ENCODE measurements around the gene EIF3K. TPM values are rescaled to one million over a fixed set of nuclear protein-coding genes. Genes with fewer than 3 reads are reported as not detected.
"Not testable (repeated sequence)": the region's sequence is repeated elsewhere in the genome, so short reads cannot be mapped to it uniquely, and the experiment has no call there.

EIF3K gene
- total RNA-seq, 4 donors from 2014 or later: 267 to 660 (median 460) TPM

DNA sequence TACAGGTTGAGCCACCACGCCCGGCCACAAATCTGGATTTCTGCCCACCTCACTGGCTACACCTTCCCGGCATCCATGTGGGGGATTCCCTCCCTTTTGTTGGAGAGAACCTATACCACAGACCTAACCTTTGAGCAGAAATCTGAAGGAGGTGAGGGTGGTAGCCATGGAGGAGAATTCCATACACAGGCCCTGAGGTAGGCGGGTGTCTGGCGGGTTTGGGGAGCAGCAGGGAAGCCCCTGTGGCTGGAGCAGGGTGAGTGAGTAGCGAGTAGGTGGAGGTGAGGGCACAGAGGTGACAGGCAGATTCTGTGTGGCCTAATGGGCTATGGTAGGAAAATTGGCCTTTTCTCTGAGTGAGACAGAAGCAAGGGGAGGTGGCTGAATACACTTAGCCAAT lies 10.6 kb downstream of the EIF3K start:
- Histone ChIP-seq H3K27me3 (no peaks in the 10 kb centered on the region), H3K36me3 (peaks cover 0 to 70% (median 31%) of the 10 kb centered on the region in 4 donors), H3K27ac (no peak overlapping the region), H3K9me3 (no peaks in the 10 kb centered on the region), H3K4me3 (no peak overlapping the region), H3K4me1 (peaks cover 0 to 2% (median 0%) of the 10 kb centered on the region in 4 donors)
- intact Hi-C loops (cut with DNase I; ENCODE audit: low total_unique reads) (no loop called here), in situ Hi-C loops (cut with MboI; ENCODE audit: low pct_ligation_motif_present in 1 of 4, low pct_unique_long_range_greater_than_20kb in 1 of 4, low sequenced_read_pairs in 3 of 4) (loop anchor here in 2 of 4 donors (10.0 kb wide), 2 partner anchors 85 to 225 kb away; partner anchors contain the start of gene FAM98C (in 1 of the 2))
- DNase-seq: no peak
- TF ChIP-seq EP300 (IDR thresholded peaks at IDR 0.05; ENCODE audit: low read depth) (no peak), POLR2A (IDR thresholded peaks at IDR 0.05) (no peak), POLR2AphosphoS5 (IDR thresholded peaks at IDR 0.05) (no peak)
- TF ChIP-seq, protein P1, sequence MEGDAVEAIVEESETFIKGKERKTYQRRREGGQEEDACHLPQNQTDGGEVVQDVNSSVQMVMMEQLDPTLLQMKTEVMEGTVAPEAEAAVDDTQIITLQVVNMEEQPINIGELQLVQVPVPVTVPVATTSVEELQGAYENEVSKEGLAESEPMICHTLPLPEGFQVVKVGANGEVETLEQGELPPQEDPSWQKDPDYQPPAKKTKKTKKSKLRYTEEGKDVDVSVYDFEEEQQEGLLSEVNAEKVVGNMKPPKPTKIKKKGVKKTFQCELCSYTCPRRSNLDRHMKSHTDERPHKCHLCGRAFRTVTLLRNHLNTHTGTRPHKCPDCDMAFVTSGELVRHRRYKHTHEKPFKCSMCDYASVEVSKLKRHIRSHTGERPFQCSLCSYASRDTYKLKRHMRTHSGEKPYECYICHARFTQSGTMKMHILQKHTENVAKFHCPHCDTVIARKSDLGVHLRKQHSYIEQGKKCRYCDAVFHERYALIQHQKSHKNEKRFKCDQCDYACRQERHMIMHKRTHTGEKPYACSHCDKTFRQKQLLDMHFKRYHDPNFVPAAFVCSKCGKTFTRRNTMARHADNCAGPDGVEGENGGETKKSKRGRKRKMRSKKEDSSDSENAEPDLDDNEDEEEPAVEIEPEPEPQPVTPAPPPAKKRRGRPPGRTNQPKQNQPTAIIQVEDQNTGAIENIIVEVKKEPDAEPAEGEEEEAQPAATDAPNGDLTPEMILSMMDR (IDR thresholded peaks at IDR 0.05): no peak
- 93% methylated on average over 6 of the region's 6 CpGs; no CpG with 5 or more reads in 1 of the 2 donors for WGBS, 2 donors (ENCODE audit: low coverage in 1 of 2)

DNA sequence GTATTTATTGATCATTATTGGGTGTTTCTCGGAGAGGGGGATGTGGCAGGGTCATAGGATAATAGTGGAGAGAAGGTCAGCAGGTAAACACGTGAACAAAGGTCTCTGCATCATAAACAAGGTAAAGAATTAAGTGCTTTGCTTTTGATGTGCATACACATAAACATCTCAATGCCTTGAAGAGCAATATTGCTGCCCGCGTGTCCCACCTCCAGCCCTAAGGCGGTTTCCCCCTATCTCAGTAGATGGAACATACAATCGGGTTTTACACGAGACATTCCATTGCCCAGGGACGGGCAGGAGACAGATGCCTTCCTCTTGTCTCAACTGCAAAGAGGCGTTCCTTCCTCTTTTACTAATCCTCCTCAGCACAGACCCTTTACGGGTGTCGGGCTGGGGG lies 12.3 kb downstream of the EIF3K start:
- H3K27me3 ChIP-seq; H3K4me3 ChIP-seq; H3K9me3 ChIP-seq; DNase-seq; in situ Hi-C loops (cut with MboI; ENCODE audit: low pct_ligation_motif_present in 1 of 4, low pct_unique_long_range_greater_than_20kb in 1 of 4, low sequenced_read_pairs in 3 of 4); H3K27ac ChIP-seq: not testable (repeated sequence)
- WGBS, 2 donors (ENCODE audit: low coverage in 1 of 2): 67 to 79% methylated on average over 7 to 11 of the region's 11 CpGs
- peaks cover 4 to 17% (median 10%) of the 10 kb centered on the region in 4 donors for H3K4me1 ChIP-seq
- intact Hi-C loops (cut with DNase I; ENCODE audit: low total_unique reads): loop anchor here (10.0 kb wide), 1 partner anchor 226 kb away; the partner anchor contains the start of gene FAM98C
- H3K36me3 ChIP-seq: peaks cover 0 to 52% (median 24%) of the 10 kb centered on the region in 4 donors

DNA sequence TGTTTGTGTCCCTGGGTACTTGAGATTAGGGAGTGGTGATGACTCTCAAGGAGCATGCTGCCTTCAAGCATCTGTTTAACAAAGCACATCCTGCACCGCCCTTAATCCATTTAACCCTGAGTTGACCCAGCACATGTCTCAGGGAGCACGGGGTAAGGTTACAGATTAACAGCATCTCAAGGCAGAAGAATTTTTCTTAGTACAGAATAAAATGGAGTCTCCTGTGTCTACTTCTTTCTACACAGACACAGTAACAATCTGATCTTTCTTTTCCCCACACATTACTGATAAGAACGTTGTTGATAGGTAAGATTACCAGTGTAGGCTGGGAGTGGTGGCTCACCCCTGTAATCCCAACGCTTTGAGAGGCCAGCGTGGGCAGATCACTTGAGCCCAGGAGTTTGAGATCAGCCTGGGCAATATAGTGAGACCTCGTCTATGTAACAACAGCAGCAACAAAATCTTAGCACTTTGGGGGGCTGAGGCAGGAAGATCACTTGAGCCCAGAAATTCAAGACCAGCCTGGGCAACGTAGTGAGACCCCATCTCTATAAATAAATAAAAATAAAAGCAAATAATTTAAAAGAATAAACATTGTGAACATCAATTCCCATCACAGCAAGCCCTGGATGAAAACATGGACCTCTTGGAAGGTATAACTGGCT lies 13.0 kb downstream of the EIF3K start:
- intact Hi-C loops (cut with DNase I; ENCODE audit: low total_unique reads): loop anchor here (10.0 kb wide), 1 partner anchor 227 kb away; the partner anchor contains the start of gene FAM98C
- Histone ChIP-seq H3K4me1 (peaks cover 7 to 23% (median 16%) of the 10 kb centered on the region in 4 donors), H3K36me3 (peaks cover 0 to 46% (median 20%) of the 10 kb centered on the region in 4 donors)
- DNase-seq; H3K27me3 ChIP-seq; H3K9me3 ChIP-seq; H3K27ac ChIP-seq; in situ Hi-C loops (cut with MboI; ENCODE audit: low pct_ligation_motif_present in 1 of 4, low pct_unique_long_range_greater_than_20kb in 1 of 4, low sequenced_read_pairs in 3 of 4); H3K4me3 ChIP-seq: not testable (repeated sequence)
- WGBS, 2 donors (ENCODE audit: low coverage in 1 of 2): 42 to 78% methylated on average over 2 to 7 of the region's 7 CpGs

DNA sequence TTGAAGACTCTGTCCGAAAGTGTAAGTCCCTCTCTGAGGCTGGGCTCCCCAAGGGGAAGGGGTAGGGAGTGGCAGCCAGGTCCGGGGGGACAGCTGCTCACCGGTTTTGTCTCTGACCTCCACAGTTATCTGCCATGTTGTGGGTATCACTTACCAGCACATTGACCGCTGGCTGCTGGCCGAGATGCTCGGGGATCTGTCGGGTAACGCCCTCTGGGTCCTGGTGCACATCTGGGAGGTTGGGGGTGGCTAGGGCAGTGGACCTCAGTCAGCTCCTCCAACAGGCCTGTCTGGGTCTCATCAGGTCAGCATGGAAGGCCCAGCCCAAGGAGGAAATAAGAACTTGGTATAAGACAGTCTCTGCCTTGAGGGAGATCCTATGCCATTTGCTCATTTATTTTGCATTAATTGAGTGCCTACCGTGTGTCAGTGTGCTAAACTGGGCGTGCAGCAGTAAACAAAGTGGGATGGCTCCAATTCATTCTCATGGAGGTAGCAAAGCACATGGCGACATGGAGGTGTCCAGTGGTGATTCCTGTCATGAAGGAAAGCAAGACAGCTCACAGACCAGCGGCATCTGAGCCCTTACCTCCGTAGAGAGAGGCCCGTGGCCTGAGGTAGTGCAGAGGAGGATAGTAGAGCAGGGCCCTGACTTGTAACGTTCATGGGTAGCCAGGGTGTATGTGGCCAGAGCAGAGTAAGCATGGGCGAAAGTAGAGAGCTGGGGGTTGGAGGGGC lies 13.7 kb downstream of the EIF3K start:
- in situ Hi-C loops (cut with MboI; ENCODE audit: low pct_ligation_motif_present in 1 of 4, low pct_unique_long_range_greater_than_20kb in 1 of 4, low sequenced_read_pairs in 3 of 4) (no loop called here), intact Hi-C loops (cut with DNase I; ENCODE audit: low total_unique reads) (loop anchor here (10.0 kb wide), 1 partner anchor 228 kb away; the partner anchor contains the start of gene FAM98C)
- WGBS, 2 donors (ENCODE audit: low coverage in 1 of 2): 94 to 95% methylated on average over 2 to 16 of the region's 16 CpGs
- no peak for TF ChIP-seq POLR2AphosphoS5 (IDR thresholded peaks at IDR 0.05)
- TF ChIP-seq, protein P1 (IDR thresholded peaks at IDR 0.05): no peak
- no peaks in the 10 kb centered on the region for H3K9me3 ChIP-seq
- no peak overlapping the region for H3K27ac ChIP-seq
- H3K36me3 ChIP-seq: peaks cover 0 to 39% (median 17%) of the 10 kb centered on the region in 4 donors
- DNase-seq: no peak
- no peak overlapping the region for H3K4me3 ChIP-seq
- H3K27me3 ChIP-seq: no peaks in the 10 kb centered on the region
- peaks cover 7 to 30% (median 21%) of the 10 kb centered on the region in 4 donors for H3K4me1 ChIP-seq

All from transverse colon (tissue), 4 donors.